SK-N-SH treated with all-trans-retinoic acid at 6 μM for 48 hours (cell line): ENCODE data around the gene MTARC1.

Experiments
- ATAC-seq: fragments of 200-7000 bp; cut with Tn5 transposase; 3 replicates; pipeline ENCODE4 v1.9.1; 2020; ENCODE audit warnings: mild to moderate bottlenecking, moderate library complexity
- ARNTL ChIP-seq: fragments of 450-650 bp; formaldehyde crosslinking; IDR thresholded peaks from 2 replicates; pipeline ENCODE4 v1.5.0; 2020; ENCODE audit warnings: low read depth, mild to moderate bottlenecking, moderate library complexity, borderline replicate concordance
- BACH2 ChIP-seq: fragments of 250-450 bp; sonication (Bioruptor Pico); IDR thresholded peaks from 2 replicates; pipeline ENCODE4 v1.9.0; 2021; ENCODE audit warnings: mild to moderate bottlenecking, borderline replicate concordance
- CREB5 ChIP-seq: fragments of 250-450 bp; sonication (Bioruptor Pico); IDR thresholded peaks from 2 replicates; pipeline ENCODE4 v1.5.1; 2020; ENCODE audit warnings: low read depth, mild to moderate bottlenecking, moderate library complexity
- CSDC2 ChIP-seq: fragments of 250-450 bp; sonication (Bioruptor Pico); IDR thresholded peaks from 2 replicates; pipeline ENCODE4 v1.5.0; 2020; ENCODE audit warnings: mild to moderate bottlenecking, moderate library complexity
- CSRNP3 ChIP-seq: fragments of 250-450 bp; sonication (Bioruptor Pico); IDR thresholded peaks from 2 replicates; pipeline ENCODE4 v1.5.1; 2021; ENCODE audit warnings: mild to moderate bottlenecking, moderate library complexity
- ESRRG ChIP-seq: fragments of 250-450 bp; sonication (Bioruptor Pico); IDR thresholded peaks from 2 replicates; pipeline ENCODE4 v1.6.1; 2021; ENCODE audit warnings: mild to moderate bottlenecking
- GLIS3 ChIP-seq: fragments of 250-450 bp; sonication (Bioruptor Pico); IDR thresholded peaks from 2 replicates; pipeline ENCODE4 v1.5.0; 2020; ENCODE audit warnings: mild to moderate bottlenecking, moderate library complexity
- ISL1 ChIP-seq: fragments of 250-450 bp; sonication (Bioruptor Pico); IDR thresholded peaks from 2 replicates; pipeline ENCODE4 v2.1.2; 2022; ENCODE audit warnings: mild to moderate bottlenecking, moderate library complexity
- OSR1 ChIP-seq: fragments of 250-450 bp; sonication (Bioruptor Pico); IDR thresholded peaks from 2 replicates; pipeline ENCODE4 v1.8.0; 2022; ENCODE audit warnings: moderate library complexity, mild to moderate bottlenecking, inconsistent platforms
- PATZ1 ChIP-seq: fragments of 250-450 bp; sonication (Bioruptor Pico); IDR thresholded peaks from 2 replicates; pipeline ENCODE4 v1.8.0; 2020; ENCODE audit warnings: mild to moderate bottlenecking, moderate library complexity, borderline replicate concordance
- POU6F1 ChIP-seq: fragments of 250-450 bp; sonication (Bioruptor Pico); IDR thresholded peaks from 2 replicates; pipeline ENCODE4 v1.8.0; 2021; ENCODE audit warnings: low read depth, mild to moderate bottlenecking, moderate library complexity, borderline replicate concordance
- PPARA ChIP-seq: fragments of 250-450 bp; sonication (Bioruptor Pico); IDR thresholded peaks from 2 replicates; pipeline ENCODE4 v1.5.0; 2020; ENCODE audit warnings: mild to moderate bottlenecking, borderline replicate concordance
- RARB ChIP-seq: fragments of 250-450 bp; sonication (Bioruptor Pico); IDR thresholded peaks from 2 replicates; pipeline ENCODE4 v1.8.0; 2021; ENCODE audit warnings: mild to moderate bottlenecking, moderate library complexity
- SNAI2 ChIP-seq: fragments of 250-450 bp; sonication (Bioruptor Pico); IDR thresholded peaks from 2 replicates; pipeline ENCODE4 v1.5.0; 2020; ENCODE audit warnings: mild to moderate bottlenecking, moderate library complexity
- TCF4 ChIP-seq: fragments of 250-450 bp; sonication (Bioruptor Pico); IDR thresholded peaks from 2 replicates; pipeline ENCODE4 v1.8.0; 2021; ENCODE audit warnings: mild to moderate bottlenecking, moderate library complexity, borderline replicate concordance
- TOX ChIP-seq: fragments of 250-450 bp; sonication (Bioruptor Pico); IDR thresholded peaks from 2 replicates; pipeline ENCODE4 v1.8.0; 2021; ENCODE audit warnings: mild to moderate bottlenecking, moderate library complexity, borderline replicate concordance
- TSHZ2 ChIP-seq: fragments of 250-450 bp; sonication (Bioruptor Pico); IDR thresholded peaks from 2 replicates; pipeline ENCODE4 v1.5.0; 2020; ENCODE audit warnings: mild to moderate bottlenecking, moderate library complexity
- ZC3H10 ChIP-seq: fragments of 250-450 bp; sonication (Bioruptor Pico); IDR thresholded peaks from 2 replicates; pipeline ENCODE4 v1.5.1; 2021; ENCODE audit warnings: mild to moderate bottlenecking, moderate library complexity
- ZFP3 ChIP-seq: fragments of 250-450 bp; sonication (Bioruptor Pico); IDR thresholded peaks from 2 replicates; pipeline ENCODE4 v1.5.0; 2020; ENCODE audit warnings: mild to moderate bottlenecking, moderate library complexity
- ZFP30 ChIP-seq: fragments of 450-650 bp; formaldehyde crosslinking; IDR thresholded peaks from 2 replicates; pipeline ENCODE4 v1.5.0; 2022; ENCODE audit warnings: mild to moderate bottlenecking, moderate library complexity
- ZNF565 ChIP-seq: fragments of 450-650 bp; formaldehyde crosslinking; conservative IDR thresholded peaks from 2 replicates; pipeline ENCODE4 v1.5.0; 2020; ENCODE audit warnings: low read depth, mild to moderate bottlenecking, moderate library complexity
- ZNF70 ChIP-seq: fragments of 450-650 bp; formaldehyde crosslinking; IDR thresholded peaks from 2 replicates; pipeline ENCODE4 v1.5.0; 2020; ENCODE audit warnings: mild to moderate bottlenecking, moderate library complexity
- ZNF8 ChIP-seq: fragments of 450-650 bp; formaldehyde crosslinking; IDR thresholded peaks from 2 replicates; pipeline ENCODE4 v1.5.0; 2020; ENCODE audit warnings: mild to moderate bottlenecking, moderate library complexity

The MTARC1 gene

GRCh38 chr1:220770245-220770913 lies 16.3 kb upstream of the MTARC1 start:
- ATAC-seq: no peak
- no peak for TF ChIP-seq RARB

- no peak for ATAC-seq
- TF ChIP-seq CSDC2 (CRISPR knock-in tag): no peak
- no peak for TF ChIP-seq CSRNP3 (CRISPR knock-in tag)
- TF ChIP-seq GLIS3: no peak
- no peak for TF ChIP-seq PATZ1 (CRISPR knock-in tag)
- no peak for TF ChIP-seq TOX (CRISPR knock-in tag)
- no peak for TF ChIP-seq ARNTL (CRISPR knock-in tag)
- TF ChIP-seq ZC3H10 (CRISPR knock-in tag): no peak
- TF ChIP-seq CREB5 (CRISPR knock-in tag): no peak
- TF ChIP-seq BACH2 (CRISPR knock-in tag): no peak
- TF ChIP-seq SNAI2 (CRISPR knock-in tag): no peak
Observed at GRCh38 chr1:220772846-220773245, 13.9 kb upstream of the MTARC1 start.

GRCh38 chr1:220775240-220775853 lies 11.4 kb upstream of the MTARC1 start:
- ATAC-seq: peak; percentile 35; the same call in 2 of the 3 replicates
- TF ChIP-seq ISL1 (CRISPR knock-in tag) (no peak), ZFP30 (CRISPR knock-in tag) (no peak), TOX (CRISPR knock-in tag) (no peak), TSHZ2 (CRISPR knock-in tag) (no peak), TCF4 (no peak), BACH2 (CRISPR knock-in tag) (no peak), ZNF8 (CRISPR knock-in tag) (no peak), CSDC2 (CRISPR knock-in tag) (no peak), ARNTL (CRISPR knock-in tag) (no peak), ZNF565 (CRISPR knock-in tag) (no peak), CREB5 (CRISPR knock-in tag) (no peak), POU6F1 (CRISPR knock-in tag) (no peak), OSR1 (CRISPR knock-in tag) (no peak), ZNF70 (CRISPR knock-in tag) (no peak), ZFP3 (CRISPR knock-in tag) (no peak), PATZ1 (CRISPR knock-in tag) (no peak), CSRNP3 (CRISPR knock-in tag) (no peak), PPARA (CRISPR knock-in tag) (no peak), ESRRG (CRISPR knock-in tag) (no peak), ZC3H10 (CRISPR knock-in tag) (no peak)
